HFFc6 (cell line): ENCODE measurements around the gene SP140. TPM values are rescaled to one million over a fixed set of nuclear protein-coding genes. Genes with fewer than 3 reads are reported as not detected.

Source experiments
- DNase-seq: peaks from one replicate; pipeline ENCODE4 v3.0.0-alpha.2; 2018
- H3K27ac Mint-ChIP-seq: 2 replicates; pipeline ENCODE4 v1.8.0; 2020; ENCODE audit warnings: mild to moderate bottlenecking, mixed read lengths
- H3K27me3 Mint-ChIP-seq: 2 replicates; pipeline ENCODE4 v1.8.0; 2021; ENCODE audit warnings: mild to moderate bottlenecking, moderate library complexity, mixed read lengths; ENCODE audit not compliant: insufficient read depth
- H3K36me3 Mint-ChIP-seq: 2 replicates; pipeline ENCODE4 v1.8.0; 2021; ENCODE audit warnings: low read depth, mixed read lengths
- H3K4me1 Mint-ChIP-seq: 2 replicates; pipeline ENCODE4 v1.8.0; 2020; ENCODE audit warnings: low read depth, mixed read lengths
- H3K4me3 Mint-ChIP-seq: 2 replicates; pipeline ENCODE4 v1.8.0; 2020; ENCODE audit warnings: mild to moderate bottlenecking, moderate library complexity, mixed read lengths
- H3K9me3 Mint-ChIP-seq: 2 replicates; pipeline ENCODE4 v1.8.0; 2020; ENCODE audit warnings: mild to moderate bottlenecking, mixed read lengths
- CTCF ChIP-seq: fragments of 200-600 bp; sonication (generic); IDR thresholded peaks from 2 replicates; pipeline ENCODE4 v1.5.0; 2021; ENCODE audit warnings: antibody characterized with exemption, mild to moderate bottlenecking
- total RNA-seq, 6 experiments: library from RNA; stranded (reverse); fragmentation: NEBNext Ultra II Directional; extraction: Animal tissue kit (Norgen Biotek cat#: 25700); gene quantifications; 2 replicates in 1 of 6; 3 replicates in 5 of 6; pipeline ENCODE4 v1.2.3, GENCODE V29; 2021

The SP140 gene
- total RNA-seq, 6 experiments from 2014 or later: 0.12 to 1.6 (median 0.69) TPM

- peaks cover 9% of the 10 kb centered on the region for H3K9me3 Mint-ChIP-seq
- H3K36me3 Mint-ChIP-seq: peaks cover 25% of the 10 kb centered on the region
- H3K27ac Mint-ChIP-seq: no peak overlapping the region
- TF ChIP-seq CTCF: no peak
- no peak overlapping the region for H3K4me3 Mint-ChIP-seq
- H3K27me3 Mint-ChIP-seq: no peaks in the 10 kb centered on the region
- no peak for DNase-seq
- peaks cover 50% of the 10 kb centered on the region for H3K4me1 Mint-ChIP-seq
These were observed 122.2 kb downstream of the SP140 start for GRCh38 chr2:230347659-230348305.

- Mint-ChIP-seq H3K4me3 (no peak overlapping the region), H3K27ac (no peak overlapping the region), H3K27me3 (no peaks in the 10 kb centered on the region), H3K9me3 (peaks cover 9% of the 10 kb centered on the region), H3K36me3 (peaks cover 20% of the 10 kb centered on the region), H3K4me1 (peaks cover 40% of the 10 kb centered on the region)
- no peak for TF ChIP-seq CTCF
- no peak for DNase-seq
These were observed 123.3 kb downstream of the SP140 start for GRCh38 chr2:230348787-230349186.

GRCh38 chr2:230356084-230356483, 130.5 kb downstream of the SP140 start:
- DNase-seq: no peak
- H3K4me1 Mint-ChIP-seq: peaks cover 18% of the 10 kb centered on the region
- peaks cover 38% of the 10 kb centered on the region for H3K36me3 Mint-ChIP-seq
- TF ChIP-seq CTCF: no peak
- H3K27me3 Mint-ChIP-seq: no peaks in the 10 kb centered on the region
- no peak overlapping the region for H3K27ac Mint-ChIP-seq
- no peak overlapping the region for H3K4me3 Mint-ChIP-seq
- H3K9me3 Mint-ChIP-seq: peaks cover 5% of the 10 kb centered on the region; the same call in 1 of the 2 replicates

- DNase-seq: peak; percentile 64
- peaks cover 5% of the 10 kb centered on the region; the same call in 1 of the 2 replicates for H3K9me3 Mint-ChIP-seq
- H3K36me3 Mint-ChIP-seq: peaks cover 51% of the 10 kb centered on the region
- H3K4me1 Mint-ChIP-seq: peaks cover 19% of the 10 kb centered on the region
- H3K27ac Mint-ChIP-seq: peak overlapping the region; percentile 61; the same call in 1 of the 2 replicates
- no peak overlapping the region for H3K4me3 Mint-ChIP-seq
- TF ChIP-seq CTCF: no peak
- no peaks in the 10 kb centered on the region for H3K27me3 Mint-ChIP-seq
These were observed 132.8 kb downstream of the SP140 start for GRCh38 chr2:230358305-230358704.

GRCh38 chr2:230360028-230360427, 134.5 kb downstream of the SP140 start:
- no peak overlapping the region for H3K27ac Mint-ChIP-seq
- TF ChIP-seq CTCF: no peak
- peaks cover 24% of the 10 kb centered on the region for H3K4me1 Mint-ChIP-seq
- H3K27me3 Mint-ChIP-seq: no peaks in the 10 kb centered on the region
- peaks cover 5% of the 10 kb centered on the region; the same call in 1 of the 2 replicates for H3K9me3 Mint-ChIP-seq
- H3K36me3 Mint-ChIP-seq: peaks cover 68% of the 10 kb centered on the region
- no peak for DNase-seq
- no peak overlapping the region for H3K4me3 Mint-ChIP-seq
